ENCODE measurements around the gene GRK4.

Gene GRK4

GRCh38 chr4:3073158-3074077, 110.0 kb downstream of the GRK4 start:
- no peak for DNase-seq (ENCODE audit: low spot score)

GRCh38 chr4:3074078-3074845, 110.9 kb downstream of the GRK4 start, which contains the start of the genes HTT and HTT-AS:
Gene HTT (plus strand): TSS chr4:3074681. CDS start chr4:3074826, 145 bp downstream.
Gene HTT-AS (minus strand): TSS chr4:3074538.
- peak; percentile 90 for DNase-seq (ENCODE audit: low spot score)

GRCh38 chr4:3074846-3075651, 111.7 kb downstream of the GRK4 start:
- DNase-seq (ENCODE audit: low spot score), result peak; percentile 64

GRCh38 chr4:3075652-3075981, 112.2 kb downstream of the GRK4 start:
- no peak for DNase-seq (ENCODE audit: low spot score)

- DNase-seq (ENCODE audit: low spot score), result no peak
Measured at GRCh38 chr4:3077796-3078195, 114.4 kb downstream of the GRK4 start.

- DNase-seq (ENCODE audit: low spot score), result no peak
Measured at GRCh38 chr4:3079694-3080123, 116.3 kb downstream of the GRK4 start.

GRCh38 chr4:3082925-3083515, 119.6 kb downstream of the GRK4 start:
- DNase-seq (ENCODE audit: low spot score), result no peak

GRCh38 chr4:3083732-3084131, 120.4 kb downstream of the GRK4 start:
- DNase-seq (ENCODE audit: low spot score), result no peak

GRCh38 chr4:3085948-3086670, 122.7 kb downstream of the GRK4 start:
- no peak for DNase-seq (ENCODE audit: low spot score)

GRCh38 chr4:3087115-3087797, 123.9 kb downstream of the GRK4 start:
- no peak for DNase-seq (ENCODE audit: low spot score)

All from HuH-7.5 (cell line).